Spleen (tissue), 7 donors: Measurements from ENCODE around the gene ITPR1.

Experiments used
- CTCF ChIP-seq, 11 experiments: fragments of 200-600 bp in 7 of 11; fragments of 450-650 bp in 4 of 11; sonication (generic) in 4 of 11; IDR thresholded peaks in 8 of 11; conservative IDR thresholded peaks in 3 of 11; 1 replicate in 7 of 11; 2 replicates in 4 of 11; pipeline versions ENCODE4 v1.4.0 to v1.8.0; 2016 to 2021; ENCODE audit warnings: antibody characterized with exemption in 11 of 11, inconsistent platforms in 4 of 11, mild to moderate bottlenecking in 1 of 11
- POLR2A ChIP-seq, 3 donors: fragments of 450-650 bp; IDR thresholded peaks; one replicate each; pipeline ENCODE4 v1.5.1; 2017; ENCODE audit warnings: antibody characterized with exemption in 3 of 3, mild to moderate bottlenecking in 1 of 3
- donor health status: DM: no; HTN: no; CAD: no; lungs with moderate emphysema.
- donor health status: DM: no; HTN: no; CAD: no.
- donor health status: DM: no; HTN: no; CAD: no.

GRCh38 chr3:4821975-4822374, 328.8 kb downstream of the ITPR1 start:
- TF ChIP-seq CTCF (IDR thresholded peaks at IDR 0.05 in 8 of 11, conservative IDR thresholded peaks at IDR 0.05 in 3 of 11), result peak in 2 of 11 experiments; percentile 11 to 12
- TF ChIP-seq POLR2A (IDR thresholded peaks at IDR 0.05), result no peak
